WERI-Rb-1 (cell line): ENCODE measurements around the gene CEND1.

Source experiments
- DNase-seq: peaks from one replicate; pipeline ENCODE4 v3.0.0-alpha.2; 2020
- H3K27ac ChIP-seq: fragments of 250-450 bp; sonication (Bioruptor Pico); 2 replicates; pipeline ENCODE4 v1.5.1; 2020; ENCODE audit warnings: mild to moderate bottlenecking, moderate library complexity
- H3K27me3 ChIP-seq: fragments of 250-450 bp; sonication (Bioruptor Pico); 2 replicates; pipeline ENCODE4 v1.5.1; 2021; ENCODE audit warnings: mild to moderate bottlenecking, low read depth, moderate library complexity; ENCODE audit not compliant: insufficient read depth, severe bottlenecking
- H3K36me3 ChIP-seq: fragments of 250-450 bp; sonication (Bioruptor Pico); 2 replicates; pipeline ENCODE4 v1.5.1; 2020; ENCODE audit warnings: mild to moderate bottlenecking, moderate library complexity
- H3K4me3 ChIP-seq: 2 replicates; pipeline ENCODE4 v1.5.1; 2011; ENCODE audit warnings: low read depth, mild to moderate bottlenecking, control low read depth, low read length
- H3K9me3 ChIP-seq: fragments of 250-450 bp; sonication (Bioruptor Pico); 2 replicates; pipeline ENCODE4 v1.5.1; 2021; ENCODE audit warnings: mild to moderate bottlenecking, moderate library complexity; ENCODE audit not compliant: severe bottlenecking
- TF ChIP-seq, protein P1 (sequence below): IDR thresholded peaks from 2 replicates; pipeline ENCODE4 v1.5.1; 2011; ENCODE audit warnings: low read depth, mild to moderate bottlenecking, control low read depth, inconsistent platforms, low read length

The CEND1 gene

DNA sequence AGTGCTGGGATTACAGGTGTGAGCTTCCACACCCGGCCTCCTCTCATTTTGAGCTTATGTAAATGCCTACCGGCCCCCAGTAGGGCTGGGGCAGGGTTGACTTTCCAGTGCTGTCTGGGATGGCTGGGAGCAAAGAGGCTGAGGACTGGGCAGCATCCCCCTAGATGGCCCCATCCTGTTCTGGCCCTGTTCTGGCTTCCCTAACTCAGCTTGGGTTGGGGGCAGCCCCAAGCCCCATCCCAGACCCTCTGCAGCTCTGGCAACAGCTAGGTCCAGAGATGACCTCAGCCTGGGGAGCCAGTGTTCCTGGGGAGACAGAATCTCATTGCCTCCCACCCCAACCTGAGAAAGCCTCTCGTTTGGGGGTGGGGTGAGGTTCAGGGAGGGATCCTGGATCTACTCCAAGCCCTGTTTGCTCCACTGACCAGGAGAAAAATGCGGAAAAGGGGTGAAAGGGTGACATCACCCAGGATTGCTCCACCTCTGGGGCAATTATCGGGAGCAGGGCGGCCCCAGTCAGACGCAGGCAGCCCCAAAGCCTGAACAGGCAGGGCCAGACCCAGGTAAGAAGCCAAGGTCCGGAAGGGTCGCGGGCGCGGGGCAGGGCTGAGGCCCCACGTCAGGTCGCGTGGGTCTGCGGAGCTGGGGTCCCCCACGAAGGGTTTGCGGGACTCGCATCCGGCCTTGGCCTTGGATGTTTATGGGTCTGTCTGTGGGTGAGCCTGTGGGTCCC lies 28.7 kb upstream of the CEND1 start, which contains the start of gene PNPLA2:
PNPLA2 (plus strand) TSS at position 519 of the 733 bp plus-strand sequence. CDS start 805 bp downstream, outside the sequence.
- Histone ChIP-seq H3K9me3 (no peaks in the 10 kb centered on the region), H3K4me3 (peak within 1 kb of the TSS; percentile 55), H3K27me3 (no peaks in the 10 kb centered on the region), H3K36me3 (peaks cover 33% of the 10 kb centered on the region), H3K27ac (peak within 1 kb of the TSS; percentile 69)
- TF ChIP-seq, protein P1, sequence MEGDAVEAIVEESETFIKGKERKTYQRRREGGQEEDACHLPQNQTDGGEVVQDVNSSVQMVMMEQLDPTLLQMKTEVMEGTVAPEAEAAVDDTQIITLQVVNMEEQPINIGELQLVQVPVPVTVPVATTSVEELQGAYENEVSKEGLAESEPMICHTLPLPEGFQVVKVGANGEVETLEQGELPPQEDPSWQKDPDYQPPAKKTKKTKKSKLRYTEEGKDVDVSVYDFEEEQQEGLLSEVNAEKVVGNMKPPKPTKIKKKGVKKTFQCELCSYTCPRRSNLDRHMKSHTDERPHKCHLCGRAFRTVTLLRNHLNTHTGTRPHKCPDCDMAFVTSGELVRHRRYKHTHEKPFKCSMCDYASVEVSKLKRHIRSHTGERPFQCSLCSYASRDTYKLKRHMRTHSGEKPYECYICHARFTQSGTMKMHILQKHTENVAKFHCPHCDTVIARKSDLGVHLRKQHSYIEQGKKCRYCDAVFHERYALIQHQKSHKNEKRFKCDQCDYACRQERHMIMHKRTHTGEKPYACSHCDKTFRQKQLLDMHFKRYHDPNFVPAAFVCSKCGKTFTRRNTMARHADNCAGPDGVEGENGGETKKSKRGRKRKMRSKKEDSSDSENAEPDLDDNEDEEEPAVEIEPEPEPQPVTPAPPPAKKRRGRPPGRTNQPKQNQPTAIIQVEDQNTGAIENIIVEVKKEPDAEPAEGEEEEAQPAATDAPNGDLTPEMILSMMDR: no peak
- no peak for DNase-seq

DNA sequence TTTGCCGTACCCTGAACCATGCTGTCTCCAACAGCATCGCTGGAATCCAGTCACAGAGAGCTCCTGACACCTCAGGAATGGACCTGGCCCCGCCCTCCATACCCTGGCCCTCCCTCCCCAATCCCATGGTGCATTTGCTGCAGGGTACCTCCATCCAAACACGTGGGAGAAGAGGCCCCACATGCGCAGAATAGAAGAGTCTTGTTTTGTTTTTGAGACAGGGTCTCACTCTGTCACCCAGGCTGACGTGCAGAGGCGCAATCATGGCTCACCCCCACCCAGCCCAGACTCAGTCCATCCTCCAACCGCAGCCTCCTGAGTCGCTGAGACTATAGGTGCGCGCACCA lies 26.5 kb upstream of the CEND1 start:
- no peak overlapping the region for H3K27ac ChIP-seq
- H3K27me3 ChIP-seq: no peaks in the 10 kb centered on the region
- TF ChIP-seq, protein P1: no peak
- H3K36me3 ChIP-seq: peaks cover 39% of the 10 kb centered on the region
- H3K9me3 ChIP-seq: no peaks in the 10 kb centered on the region
- no peak overlapping the region for H3K4me3 ChIP-seq
- no peak for DNase-seq

DNA sequence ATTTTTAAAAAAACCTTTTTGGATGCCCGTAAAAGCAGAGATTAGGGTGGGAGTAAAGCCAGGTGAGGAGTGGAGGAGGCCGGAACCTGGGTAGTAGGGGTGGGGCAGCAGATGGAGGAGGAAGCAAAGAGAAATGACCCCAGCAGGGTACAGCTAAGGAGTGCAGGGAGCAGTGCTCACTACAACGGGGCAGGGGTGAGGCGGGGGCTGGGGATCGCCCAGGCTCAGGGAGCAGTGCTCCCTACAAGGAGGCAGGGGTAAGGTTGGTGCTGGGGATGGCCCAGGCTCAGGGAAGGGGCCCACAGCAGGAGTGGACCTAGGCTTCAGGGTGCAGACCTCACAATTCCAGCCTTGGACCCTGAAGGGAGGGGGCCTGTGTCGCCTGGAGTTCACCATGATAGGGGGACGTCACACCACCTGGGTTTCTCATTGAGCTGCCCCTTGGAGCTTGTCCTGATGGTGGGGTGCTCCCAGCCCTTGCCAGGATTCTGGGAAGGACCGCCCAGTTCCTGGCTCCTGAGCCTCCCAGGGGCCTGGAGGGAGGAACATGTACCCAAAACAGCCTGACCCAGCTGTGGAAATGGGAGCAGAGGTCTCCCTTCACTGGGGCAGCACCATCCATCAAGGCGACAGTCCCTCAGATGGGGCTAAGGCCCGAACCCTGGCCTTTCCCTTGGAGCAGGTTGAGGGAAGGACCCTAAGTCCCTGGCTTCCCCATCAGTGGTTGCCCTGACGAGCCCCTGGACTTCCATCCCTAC lies 26.0 kb upstream of the CEND1 start:
- Histone ChIP-seq H3K36me3 (peaks cover 39% of the 10 kb centered on the region), H3K27ac (no peak overlapping the region), H3K4me3 (no peak overlapping the region), H3K27me3 (no peaks in the 10 kb centered on the region), H3K9me3 (no peaks in the 10 kb centered on the region)
- TF ChIP-seq, protein P1: no peak
- DNase-seq: no peak

DNA sequence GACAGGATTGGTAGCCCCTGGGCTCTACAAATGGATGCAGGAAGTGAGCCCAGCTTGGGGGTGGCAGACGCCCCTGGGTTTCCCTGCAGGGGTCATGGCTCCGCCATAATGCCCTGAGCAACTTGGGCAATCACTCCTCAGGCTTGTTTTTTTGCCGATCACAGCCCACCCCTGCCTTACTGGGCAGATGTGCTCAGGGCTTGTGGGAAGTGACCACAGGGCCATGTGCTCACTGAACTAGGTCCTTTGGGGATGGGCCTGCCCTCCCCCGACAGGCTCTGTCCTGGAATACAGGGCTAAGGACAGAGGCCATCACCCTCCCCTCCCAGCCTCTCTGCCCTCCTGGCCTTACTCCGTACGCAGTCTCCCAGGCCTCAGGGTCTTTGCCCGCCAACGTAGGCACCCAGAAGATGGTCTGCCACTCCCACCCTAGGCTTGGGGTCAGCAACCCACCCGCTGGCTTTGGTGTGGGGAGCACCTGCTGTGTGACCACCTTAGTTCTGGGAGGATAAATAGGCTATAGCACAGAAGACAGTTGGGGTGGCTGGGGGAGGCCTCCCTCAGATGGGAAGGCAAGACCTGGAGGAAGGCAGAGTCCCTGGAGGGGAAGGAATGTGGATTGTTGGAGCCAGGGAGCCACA lies 23.7 kb upstream of the CEND1 start:
- Histone ChIP-seq H3K27me3 (no peaks in the 10 kb centered on the region), H3K27ac (no peak overlapping the region), H3K9me3 (no peaks in the 10 kb centered on the region), H3K4me3 (no peak overlapping the region), H3K36me3 (peaks cover 45% of the 10 kb centered on the region)
- TF ChIP-seq, protein P1: no peak
- no peak for DNase-seq

DNA sequence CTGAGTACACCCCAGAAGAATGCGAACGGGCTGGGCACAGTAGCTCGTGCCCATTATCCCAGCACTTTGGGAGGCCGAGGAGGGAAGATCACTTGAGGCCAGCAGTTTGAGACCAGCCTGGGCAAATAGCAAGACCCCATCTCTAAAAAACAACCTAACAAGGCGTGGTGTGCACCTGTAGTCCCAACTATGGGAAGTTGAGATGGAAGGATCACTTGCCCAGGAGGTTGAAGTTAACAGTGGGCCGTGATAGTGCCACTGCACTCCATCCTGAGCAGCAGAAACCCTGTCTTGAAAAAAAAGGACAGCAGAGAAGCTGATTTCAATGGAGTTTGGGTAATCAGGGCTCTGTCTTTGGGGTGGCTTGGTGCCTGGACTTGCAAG lies 23.2 kb upstream of the CEND1 start:
- H3K27ac ChIP-seq: no peak overlapping the region
- H3K4me3 ChIP-seq: no peak overlapping the region
- H3K36me3 ChIP-seq: peaks cover 45% of the 10 kb centered on the region
- no peak for DNase-seq
- TF ChIP-seq, protein P1: no peak
- no peaks in the 10 kb centered on the region for H3K27me3 ChIP-seq
- H3K9me3 ChIP-seq: no peaks in the 10 kb centered on the region
